HT-29 (cell line): ENCODE results near the gene MCTP2. TPM values are rescaled to one million over a fixed set of nuclear protein-coding genes. Genes with fewer than 3 reads are reported as not detected.

Experiments used
- DNase-seq: peaks from one replicate; pipeline ENCODE4 v3.0.0-alpha.2; 2015; ENCODE audit warnings: low spot score
- total RNA-seq: library from RNA; depleted of rRNA; stranded (reverse); fragments of >200 nt; shearing (Covaris generic); gene quantifications from 2 replicates; pipeline ENCODE4 v1.2.3, GENCODE V29; 2014

MCTP2 gene
- total RNA-seq, 1 experiment from 2014 or later: 20.0 TPM

GRCh38 chr15:94526071-94526689, 294.8 kb downstream of the MCTP2 start:
- DNase-seq: peak; percentile 39

- DNase-seq: no peak
These were observed 300.9 kb downstream of the MCTP2 start for GRCh38 chr15:94532226-94532625.
